CD4-positive, alpha-beta T cell (primary cell): ENCODE results near the gene SPDYC. TPM values are rescaled to one million over a fixed set of nuclear protein-coding genes. Genes with fewer than 3 reads are reported as not detected.

Experiments
- ATAC-seq: fragments of 200-7000 bp; cut with Tn5 transposase; one replicate; pipeline ENCODE4 v1.10.0; 2022; ENCODE audit warnings: mild to moderate bottlenecking; ENCODE audit not compliant: poor library complexity
- CTCF ChIA-PET: fragments of 350-600 bp; sonication (Branson Sonifier 250); formaldehyde crosslinking; loops from one replicate; lab custom pipeline; 2021; ENCODE audit warnings: antibody characterized with exemption, inconsistent platforms; lab: Charles Lee
- POLR2A ChIA-PET: fragments of 350-600 bp; sonication (Branson Sonifier 250); formaldehyde crosslinking; loops from one replicate; lab custom pipeline; 2021; ENCODE audit warnings: antibody characterized with exemption, inconsistent platforms; lab: Charles Lee
- DNase-seq, 14 experiments: peaks; one replicate each; pipeline ENCODE4 v3.0.0-alpha.2; 2013 to 2020; ENCODE audit warnings: mixed read lengths in 2 of 14
- H3K27ac ChIP-seq, 2 donors: one replicate each; pipeline versions ENCODE4 v1.5.1 to v1.7.0; 2013; ENCODE audit warnings: low read length in 2 of 2, low read depth in 1 of 2, mild to moderate bottlenecking in 1 of 2
- H3K27me3 ChIP-seq, 2 experiments: 1 replicate in 1 of 2; 2 replicates in 1 of 2; pipeline versions ENCODE4 v1.6.1 to v1.7.0; 2013; ENCODE audit warnings: low read length in 2 of 2, control low read depth in 1 of 2, mild to moderate bottlenecking in 1 of 2, moderate library complexity in 1 of 2; ENCODE audit not compliant: insufficient read depth in 2 of 2, control insufficient read depth in 1 of 2
- H3K36me3 ChIP-seq: one replicate; pipeline ENCODE4 v1.6.1; 2013; ENCODE audit warnings: low read length, control low read depth; ENCODE audit not compliant: insufficient read depth
- H3K4me1 ChIP-seq: one replicate; pipeline ENCODE4 v1.6.1; 2013; ENCODE audit warnings: low read length, control low read depth; ENCODE audit not compliant: insufficient read depth
- H3K4me3 ChIP-seq: one replicate; pipeline ENCODE4 v1.5.1; 2013; ENCODE audit warnings: mild to moderate bottlenecking, low read length, moderate library complexity
- H3K9me3 ChIP-seq, 2 experiments: 1 replicate in 1 of 2; 2 replicates in 1 of 2; pipeline versions ENCODE4 v1.6.1 to v1.7.0; 2013; ENCODE audit warnings: low read length in 2 of 2, mild to moderate bottlenecking in 2 of 2, control low read depth in 1 of 2, moderate library complexity in 1 of 2; ENCODE audit not compliant: control insufficient read depth in 1 of 2, insufficient read depth in 1 of 2
- H3K27ac Mint-ChIP-seq: one replicate; pipeline ENCODE4 v1.8.0; 2020; ENCODE audit warnings: mixed read lengths
- H3K27me3 Mint-ChIP-seq: one replicate; pipeline ENCODE4 v1.8.0; 2021; ENCODE audit warnings: mixed read lengths
- H3K36me3 Mint-ChIP-seq: one replicate; pipeline ENCODE4 v1.8.0; 2021; ENCODE audit warnings: low read depth, mixed read lengths
- H3K4me1 Mint-ChIP-seq: one replicate; pipeline ENCODE4 v1.8.0; 2021; ENCODE audit warnings: low read depth, mixed read lengths
- H3K4me3 Mint-ChIP-seq: one replicate; pipeline ENCODE4 v1.8.0; 2020; ENCODE audit warnings: mild to moderate bottlenecking, mixed read lengths
- H3K9me3 Mint-ChIP-seq: one replicate; pipeline ENCODE4 v1.8.0; 2020; ENCODE audit warnings: mixed read lengths
- CTCF ChIP-seq: fragments of 200-600 bp; IDR thresholded peaks from one replicate; pipeline ENCODE4 v1.8.0; 2022; ENCODE audit warnings: antibody characterized with exemption, mild to moderate bottlenecking
- intact Hi-C, 2 experiments: fragments of 100-400 bp; cut with DNase I in 1 of 2; cut with micrococcal nuclease in 1 of 2; formaldehyde crosslinking; loops; one replicate each; pipeline versions ENCODE4 v1.15.1 to v1.9.0; 2023 to 2025; cut with DNase I, micrococcal nuclease
- total RNA-seq, 174 experiments: library from RNA in 2 of 174; stranded (reverse) in 2 of 174; gene quantifications; one replicate each; pipeline ENCODE4 v1.2.3 and lab custom pipeline; 2021 to 2026

The SPDYC gene
- total RNA-seq, 2 experiments from 2014 or later, result not detected

DNA sequence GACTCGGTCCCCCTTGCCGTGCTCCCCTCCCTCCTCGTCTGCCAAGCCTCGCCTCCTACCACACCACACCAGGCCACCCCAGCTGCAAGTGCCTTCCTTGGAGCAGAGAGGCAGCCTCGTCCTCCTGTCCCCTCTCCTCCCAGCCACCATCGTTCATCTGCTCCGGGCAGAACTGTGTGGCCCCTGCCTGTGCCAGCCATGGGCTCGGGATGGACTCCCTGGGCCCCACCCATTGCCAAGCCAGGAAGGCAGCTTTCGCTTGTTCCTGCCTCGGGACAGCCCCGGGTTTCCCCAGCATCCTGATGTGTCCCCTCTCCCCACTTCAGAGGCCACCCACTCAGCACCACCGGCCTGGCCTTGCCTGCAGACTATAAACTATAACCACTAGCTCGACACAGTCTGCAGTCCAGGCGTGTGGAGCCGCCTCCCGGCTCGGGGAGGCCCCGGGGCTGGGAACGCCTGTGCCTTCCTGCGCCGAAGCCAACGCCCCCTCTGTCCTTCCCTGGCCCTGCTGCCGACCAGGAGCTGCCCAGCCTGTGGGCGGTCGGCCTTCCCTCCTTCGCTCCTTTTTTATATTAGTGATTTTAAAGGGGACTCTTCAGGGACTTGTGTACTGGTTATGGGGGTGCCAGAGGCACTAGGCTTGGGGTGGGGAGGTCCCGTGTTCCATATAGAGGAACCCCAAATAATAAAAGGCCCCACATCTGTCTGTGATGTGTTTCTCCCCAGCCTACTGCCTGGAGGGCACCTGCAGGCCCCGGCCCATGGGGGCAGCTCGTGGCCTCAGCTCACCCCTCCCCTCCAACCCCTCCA, 41.5 kb downstream of the SPDYC start:
- Mint-ChIP-seq H3K9me3 (no peaks in the 10 kb centered on the region), H3K27ac (no peak overlapping the region), H3K4me3 (no peak overlapping the region), H3K27me3 (no peaks in the 10 kb centered on the region), H3K4me1 (peaks cover 12% of the 10 kb centered on the region), H3K36me3 (peaks cover 49% of the 10 kb centered on the region)
- peak in 1 of 14 experiments; percentile 31 for DNase-seq
- peaks cover 18% of the 10 kb centered on the region for H3K4me1 ChIP-seq
- intact Hi-C loops, result no loop called here
- peaks cover 41% of the 10 kb centered on the region for H3K36me3 ChIP-seq
- H3K9me3 ChIP-seq, result no peaks in the 10 kb centered on the region
- no peak for TF ChIP-seq CTCF
- ChIA-PET CTCF (no interaction called here), POLR2A (no interaction called here)
- no peak overlapping the region for H3K4me3 ChIP-seq
- no peak for ATAC-seq
- H3K27ac ChIP-seq, result no peak overlapping the region
- no peaks in the 10 kb centered on the region for H3K27me3 ChIP-seq

GRCh38 chr11:65212226-65212801, 42.3 kb downstream of the SPDYC start:
- ChIA-PET CTCF (no interaction called here), POLR2A (no interaction called here)
- no peak for TF ChIP-seq CTCF
- H3K27ac ChIP-seq, result no peak overlapping the region
- H3K4me3 ChIP-seq, result no peak overlapping the region
- peaks cover 12% of the 10 kb centered on the region for H3K4me1 Mint-ChIP-seq
- no peak overlapping the region for H3K4me3 Mint-ChIP-seq
- ATAC-seq (no peak), DNase-seq (peak in 1 of 14 experiments; percentile 31)
- H3K4me1 ChIP-seq, result peaks cover 18% of the 10 kb centered on the region
- intact Hi-C loops, result no loop called here
- H3K9me3 Mint-ChIP-seq, result no peaks in the 10 kb centered on the region
- peaks cover 44% of the 10 kb centered on the region for H3K36me3 Mint-ChIP-seq
- H3K27me3 Mint-ChIP-seq, result no peaks in the 10 kb centered on the region
- no peak overlapping the region for H3K27ac Mint-ChIP-seq
- H3K27me3 ChIP-seq, result no peaks in the 10 kb centered on the region
- H3K9me3 ChIP-seq, result no peaks in the 10 kb centered on the region
- peaks cover 37% of the 10 kb centered on the region for H3K36me3 ChIP-seq

- Mint-ChIP-seq H3K36me3 (peaks cover 34% of the 10 kb centered on the region), H3K27me3 (no peaks in the 10 kb centered on the region), H3K4me3 (no peak overlapping the region), H3K4me1 (peaks cover 12% of the 10 kb centered on the region), H3K9me3 (no peaks in the 10 kb centered on the region), H3K27ac (no peak overlapping the region)
- CTCF ChIA-PET, result interaction anchor here (0.6 kb wide), 1 partner anchor 487 kb away, joined by 3 read pairs; no protein-coding TSS in a partner anchor
- no peaks in the 10 kb centered on the region for H3K9me3 ChIP-seq
- H3K4me3 ChIP-seq, result peak overlapping the region; percentile 5
- H3K27ac ChIP-seq, result no peak overlapping the region
- ATAC-seq (no peak), DNase-seq (peak in 5 of 14 experiments; percentile 21 to 43 (median 24))
- intact Hi-C loops, result no loop called here
- TF ChIP-seq CTCF, result no peak
- peaks cover 32% of the 10 kb centered on the region for H3K36me3 ChIP-seq
- POLR2A ChIA-PET, result no interaction called here
- H3K4me1 ChIP-seq, result peaks cover 18% of the 10 kb centered on the region
- H3K27me3 ChIP-seq, result no peaks in the 10 kb centered on the region
Observed at GRCh38 chr11:65213322-65214211, 43.5 kb downstream of the SPDYC start.
